ENCODE results near the gene ACTL7B. TPM values are rescaled to one million over a fixed set of nuclear protein-coding genes. Genes with fewer than 3 reads are reported as not detected.

Gene ACTL7B
- total RNA-seq, 2 experiments from 2014 or later: 0.08 to 0.25 TPM

DNA sequence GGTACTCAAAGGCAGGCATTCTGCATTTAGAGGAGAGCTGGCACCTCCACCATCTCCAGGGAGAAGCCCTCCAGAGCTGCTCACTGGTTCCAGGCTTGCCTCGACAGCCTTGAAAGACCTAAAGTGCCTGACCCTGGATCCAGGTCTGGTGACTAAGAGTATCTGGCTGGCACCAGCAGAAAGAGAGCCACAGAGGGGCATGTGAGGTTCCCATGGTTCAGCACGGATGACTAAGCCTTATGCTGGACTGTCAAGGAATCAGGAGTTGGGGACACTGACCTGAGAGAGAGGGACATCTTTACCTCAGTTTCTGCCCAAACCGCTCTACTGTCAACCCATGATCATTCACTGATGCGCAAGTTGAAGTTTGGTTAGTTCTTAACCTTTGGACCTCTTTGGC, 9.3 kb upstream of the ACTL7B start:
- Mint-ChIP-seq H3K9me3 (no peaks in the 10 kb centered on the region), H3K36me3 (ENCODE audit: low read depth) (peaks cover 31% of the 10 kb centered on the region), H3K4me1 (ENCODE audit: low read depth) (no peaks in the 10 kb centered on the region), H3K27me3 (no peaks in the 10 kb centered on the region), H3K4me3 (no peak overlapping the region), H3K27ac (no peak overlapping the region)
- DNase-seq (no peak), ATAC-seq (ENCODE audit: poor library complexity) (no peak)
- POLR2A ChIA-PET: no interaction called here
- H3K27ac ChIP-seq (ENCODE audit: low read depth in 1 of 2, low read length in 2 of 2): no peak overlapping the region
- H3K4me1 ChIP-seq (ENCODE audit: insufficient read depth, low read length): no peaks in the 10 kb centered on the region
- no peak for TF ChIP-seq CTCF (IDR thresholded peaks at IDR 0.05)
- no peak overlapping the region for H3K4me3 ChIP-seq (ENCODE audit: low read length)
- H3K9me3 ChIP-seq (ENCODE audit: control insufficient read depth in 1 of 2, insufficient read depth in 1 of 2, low read length in 2 of 2): no peaks in the 10 kb centered on the region
- peaks cover 13% of the 10 kb centered on the region for H3K36me3 ChIP-seq (ENCODE audit: insufficient read depth, low read length)
- intact Hi-C loops (cut with DNase I, micrococcal nuclease): no loop called here
- CTCF ChIA-PET: no interaction called here
- H3K27me3 ChIP-seq (ENCODE audit: control insufficient read depth in 1 of 2, insufficient read depth in 2 of 2, low read length in 2 of 2): no peaks in the 10 kb centered on the region

GRCh38 chr9:108864446-108864845, 8.7 kb upstream of the ACTL7B start:
- Histone ChIP-seq H3K4me1 (ENCODE audit: insufficient read depth, low read length) (no peaks in the 10 kb centered on the region), H3K36me3 (ENCODE audit: insufficient read depth, low read length) (peaks cover 10% of the 10 kb centered on the region), H3K27ac (ENCODE audit: low read depth in 1 of 2, low read length in 2 of 2) (no peak overlapping the region), H3K4me3 (ENCODE audit: low read length) (no peak overlapping the region), H3K9me3 (ENCODE audit: control insufficient read depth in 1 of 2, insufficient read depth in 1 of 2, low read length in 2 of 2) (no peaks in the 10 kb centered on the region), H3K27me3 (ENCODE audit: control insufficient read depth in 1 of 2, insufficient read depth in 2 of 2, low read length in 2 of 2) (no peaks in the 10 kb centered on the region)
- no peak overlapping the region for H3K4me3 Mint-ChIP-seq
- no peaks in the 10 kb centered on the region for H3K4me1 Mint-ChIP-seq (ENCODE audit: low read depth)
- intact Hi-C loops (cut with DNase I, micrococcal nuclease): no loop called here
- ChIA-PET CTCF (no interaction called here), POLR2A (no interaction called here)
- H3K36me3 Mint-ChIP-seq (ENCODE audit: low read depth): peaks cover 25% of the 10 kb centered on the region
- H3K27me3 Mint-ChIP-seq: no peaks in the 10 kb centered on the region
- ATAC-seq (ENCODE audit: poor library complexity): no peak
- TF ChIP-seq CTCF (IDR thresholded peaks at IDR 0.05): no peak
- no peak for DNase-seq
- H3K27ac Mint-ChIP-seq: no peak overlapping the region
- H3K9me3 Mint-ChIP-seq: no peaks in the 10 kb centered on the region

GRCh38 chr9:108863891-108864290, 8.1 kb upstream of the ACTL7B start:
- H3K27ac Mint-ChIP-seq: no peak overlapping the region
- no peak for ATAC-seq (ENCODE audit: poor library complexity)
- peaks cover 20% of the 10 kb centered on the region for H3K36me3 Mint-ChIP-seq (ENCODE audit: low read depth)
- intact Hi-C loops (cut with DNase I, micrococcal nuclease): no loop called here
- Histone ChIP-seq H3K36me3 (ENCODE audit: insufficient read depth, low read length) (peaks cover 5% of the 10 kb centered on the region), H3K9me3 (ENCODE audit: control insufficient read depth in 1 of 2, insufficient read depth in 1 of 2, low read length in 2 of 2) (no peaks in the 10 kb centered on the region), H3K27ac (ENCODE audit: low read depth in 1 of 2, low read length in 2 of 2) (no peak overlapping the region), H3K27me3 (ENCODE audit: control insufficient read depth in 1 of 2, insufficient read depth in 2 of 2, low read length in 2 of 2) (no peaks in the 10 kb centered on the region), H3K4me1 (ENCODE audit: insufficient read depth, low read length) (no peaks in the 10 kb centered on the region), H3K4me3 (ENCODE audit: low read length) (no peak overlapping the region)
- no peaks in the 10 kb centered on the region for H3K4me1 Mint-ChIP-seq (ENCODE audit: low read depth)
- ChIA-PET POLR2A (no interaction called here), CTCF (no interaction called here)
- no peaks in the 10 kb centered on the region for H3K27me3 Mint-ChIP-seq
- TF ChIP-seq CTCF (IDR thresholded peaks at IDR 0.05): no peak
- no peak for DNase-seq
- no peak overlapping the region for H3K4me3 Mint-ChIP-seq
- H3K9me3 Mint-ChIP-seq: no peaks in the 10 kb centered on the region
